ENCODE results near the gene HDAC3. TPM values are rescaled to one million over a fixed set of nuclear protein-coding genes. Genes with fewer than 3 reads are reported as not detected.

Gene HDAC3
- total RNA-seq, 1 experiment from 2014 or later: 66.8 TPM

GRCh38 chr5:141605523-141606277 lies 30.9 kb downstream of the HDAC3 start:
- Histone ChIP-seq H3K9me3 (ENCODE audit: low read length) (no peaks in the 10 kb centered on the region), H3K4me2 (ENCODE audit: low read length) (no peak overlapping the region), H3K36me3 (ENCODE audit: low read depth, low read length) (no peaks in the 10 kb centered on the region), H3K4me3 (ENCODE audit: low read length) (no peak overlapping the region), H4K20me1 (ENCODE audit: low read length) (peaks cover 11% of the 10 kb centered on the region; the same call in 1 of the 2 replicates), H3K9me2 (replicated peaks; ENCODE audit: low read length) (no peaks in the 10 kb centered on the region), H3K27me3 (ENCODE audit: low read length) (no peaks in the 10 kb centered on the region), H3K27ac (ENCODE audit: low read length) (0 out of 2 replicates have a peak overlapping the region, but pooled peaks have one; percentile 8), H2AFZ (ENCODE audit: low read length) (no peak overlapping the region), H3K79me2 (ENCODE audit: low read length) (peaks cover 97% of the 10 kb centered on the region), H3K4me1 (ENCODE audit: insufficient read depth, low read length) (peaks cover 22% of the 10 kb centered on the region), H3F3A (ENCODE audit: low read length, unreplicated experiment) (no peaks in the 10 kb centered on the region), H3K9ac (ENCODE audit: low read length) (no peak overlapping the region)
- TF ChIP-seq EZH2phosphoT487 (IDR thresholded peaks at IDR 0.05; ENCODE audit: borderline replicate concordance, low read length) (no peak), CTCF (conservative IDR thresholded peaks at IDR 0.05; ENCODE audit: low read depth, low read length) (no peak), EZH2 (IDR thresholded peaks at IDR 0.05; ENCODE audit: low read length, unreplicated experiment) (no peak)
- ChIA-PET CTCF (no interaction called here), POLR2A (ENCODE audit: unreplicated experiment) (no interaction called here)
- ATAC-seq (no peak), DNase-seq (no peak)
- no TSS peak for BruUV-seq (replicated peaks)
- intact Hi-C loops (cut with micrococcal nuclease): no loop called here

- H3K4me1 ChIP-seq (ENCODE audit: insufficient read depth, low read length): peaks cover 22% of the 10 kb centered on the region
- peak overlapping the region; percentile 60 for H3K4me2 ChIP-seq (ENCODE audit: low read length)
- no peak overlapping the region for H3K4me3 ChIP-seq (ENCODE audit: low read length)
- BruUV-seq (replicated peaks): TSS peak; percentile 49
- H2AFZ ChIP-seq (ENCODE audit: low read length): no peak overlapping the region
- ChIA-PET POLR2A (ENCODE audit: unreplicated experiment) (interaction anchor here (0.6 kb wide), 1 partner anchor 38 kb away, joined by 3 read pairs; no protein-coding TSS in a partner anchor), CTCF (interaction anchor here (0.7 to 1.1 kb wide), 3 partner anchors 12 to 16 kb away, joined by 3 to 5 read pairs (median 5); partner anchors contain the start of gene DIAPH1)
- peaks cover 13% of the 10 kb centered on the region; the same call in 1 of the 2 replicates for H4K20me1 ChIP-seq (ENCODE audit: low read length)
- DNase-seq: peak; percentile 90
- H3K36me3 ChIP-seq (ENCODE audit: low read depth, low read length): no peaks in the 10 kb centered on the region
- H3K27me3 ChIP-seq (ENCODE audit: low read length): no peaks in the 10 kb centered on the region
- no peak overlapping the region for H3K9ac ChIP-seq (ENCODE audit: low read length)
- intact Hi-C loops (cut with micrococcal nuclease): loop anchor here (1.0 kb wide), 1 partner anchor 15 kb away; no protein-coding TSS in a partner anchor
- peak; percentile 98 for ATAC-seq
- peaks cover 98% of the 10 kb centered on the region for H3K79me2 ChIP-seq (ENCODE audit: low read length)
- H3F3A ChIP-seq (ENCODE audit: low read length, unreplicated experiment): no peaks in the 10 kb centered on the region
- peak overlapping the region; percentile 58 for H3K27ac ChIP-seq (ENCODE audit: low read length)
- TF ChIP-seq EZH2phosphoT487 (IDR thresholded peaks at IDR 0.05; ENCODE audit: borderline replicate concordance, low read length) (no peak), EZH2 (IDR thresholded peaks at IDR 0.05; ENCODE audit: low read length, unreplicated experiment) (no peak), CTCF (conservative IDR thresholded peaks at IDR 0.05; ENCODE audit: low read depth, low read length) (no peak)
- no peaks in the 10 kb centered on the region for H3K9me3 ChIP-seq (ENCODE audit: low read length)
- no peaks in the 10 kb centered on the region for H3K9me2 ChIP-seq (replicated peaks; ENCODE audit: low read length)
Measured at GRCh38 chr5:141603923-141604717, 32.5 kb downstream of the HDAC3 start.

Data from PC-3 (cell line).